ENCODE results near the gene PTPRU.

DNA sequence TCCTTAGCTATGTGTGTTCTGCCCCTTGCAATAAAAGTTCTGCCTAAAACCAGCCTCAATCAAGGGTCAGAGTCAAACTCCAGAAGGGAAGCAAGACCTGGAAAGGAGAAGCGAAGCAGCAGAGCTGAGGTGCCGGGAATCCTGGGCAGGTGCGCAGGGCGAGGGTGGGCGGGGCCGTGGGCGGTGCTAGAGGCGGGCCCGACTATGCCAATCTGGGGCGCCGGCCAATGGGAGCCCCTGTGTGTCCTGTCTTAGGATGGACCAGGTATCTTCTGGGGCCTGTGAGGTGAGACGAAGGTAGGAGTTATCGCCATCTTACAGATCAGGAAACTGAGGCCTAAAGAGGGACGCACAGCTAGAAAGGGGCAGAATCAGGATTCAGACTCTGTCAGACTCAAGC is 120.3 kb downstream of the PTPRU start:
- TF ChIP-seq, protein P1, sequence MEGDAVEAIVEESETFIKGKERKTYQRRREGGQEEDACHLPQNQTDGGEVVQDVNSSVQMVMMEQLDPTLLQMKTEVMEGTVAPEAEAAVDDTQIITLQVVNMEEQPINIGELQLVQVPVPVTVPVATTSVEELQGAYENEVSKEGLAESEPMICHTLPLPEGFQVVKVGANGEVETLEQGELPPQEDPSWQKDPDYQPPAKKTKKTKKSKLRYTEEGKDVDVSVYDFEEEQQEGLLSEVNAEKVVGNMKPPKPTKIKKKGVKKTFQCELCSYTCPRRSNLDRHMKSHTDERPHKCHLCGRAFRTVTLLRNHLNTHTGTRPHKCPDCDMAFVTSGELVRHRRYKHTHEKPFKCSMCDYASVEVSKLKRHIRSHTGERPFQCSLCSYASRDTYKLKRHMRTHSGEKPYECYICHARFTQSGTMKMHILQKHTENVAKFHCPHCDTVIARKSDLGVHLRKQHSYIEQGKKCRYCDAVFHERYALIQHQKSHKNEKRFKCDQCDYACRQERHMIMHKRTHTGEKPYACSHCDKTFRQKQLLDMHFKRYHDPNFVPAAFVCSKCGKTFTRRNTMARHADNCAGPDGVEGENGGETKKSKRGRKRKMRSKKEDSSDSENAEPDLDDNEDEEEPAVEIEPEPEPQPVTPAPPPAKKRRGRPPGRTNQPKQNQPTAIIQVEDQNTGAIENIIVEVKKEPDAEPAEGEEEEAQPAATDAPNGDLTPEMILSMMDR (conservative IDR thresholded peaks at IDR 0.05; ENCODE audit: low read depth, low read length): no peak
- no peak for TF ChIP-seq EZH2 (IDR thresholded peaks at IDR 0.05; ENCODE audit: borderline replicate concordance, low read depth, low read length, poor library complexity, severe bottlenecking)

All from A673 (cell line).